OCI-LY1 (cell line): ENCODE results near the gene CCDC97.

Experiments used
- H2AFZ ChIP-seq: fragments of 200-600 bp; sonication (generic), shearing (Covaris generic); 2 replicates; pipeline ENCODE4 v1.6.0; 2014; ENCODE audit warnings: antibody characterized with exemption, mild to moderate bottlenecking, low read length
- H3F3A ChIP-seq: fragments of 200-600 bp; sonication (generic), shearing (Covaris generic); 2 replicates; pipeline ENCODE4 v1.6.0; 2014; ENCODE audit warnings: mild to moderate bottlenecking, antibody characterized with exemption, low read length, moderate library complexity; ENCODE audit not compliant: insufficient read depth
- H3K27ac ChIP-seq: fragments of 200-600 bp; sonication (generic); 2 replicates; pipeline ENCODE4 v1.5.1; 2014; ENCODE audit warnings: low read length, mixed run types, mild to moderate bottlenecking, low read depth; ENCODE audit not compliant: poor library complexity, severe bottlenecking
- H3K27me3 ChIP-seq: fragments of 200-600 bp; sonication (generic); 2 replicates; pipeline ENCODE4 v1.6.0; 2014; ENCODE audit warnings: antibody characterized with exemption, mild to moderate bottlenecking, low read length, moderate library complexity; ENCODE audit not compliant: insufficient read depth
- H3K36me3 ChIP-seq: fragments of 200-600 bp; sonication (generic); 2 replicates; pipeline ENCODE4 v1.6.1; 2014; ENCODE audit warnings: mild to moderate bottlenecking, antibody characterized with exemption, low read length, moderate library complexity, mixed read lengths; ENCODE audit not compliant: insufficient read depth
- H3K4me1 ChIP-seq: fragments of 200-600 bp; sonication (generic); 2 replicates; pipeline ENCODE4 v1.5.1; 2014; ENCODE audit warnings: mild to moderate bottlenecking, low read length, moderate library complexity; ENCODE audit not compliant: insufficient read depth, severe bottlenecking
- H3K4me2 ChIP-seq: fragments of 200-600 bp; sonication (generic), shearing (Covaris generic); 2 replicates; pipeline ENCODE4 v1.6.1; 2014; ENCODE audit warnings: low read length
- H3K4me3 ChIP-seq: fragments of 200-600 bp; sonication (generic); 2 replicates; pipeline ENCODE4 v1.5.1; 2014; ENCODE audit warnings: low read length, low read depth, mild to moderate bottlenecking, mixed read lengths; ENCODE audit not compliant: poor library complexity, severe bottlenecking
- H3K79me2 ChIP-seq: fragments of 200-600 bp; shearing (Covaris generic); 2 replicates; pipeline ENCODE4 v1.6.1; 2016; ENCODE audit warnings: mixed run types, low read length, mixed read lengths; ENCODE audit not compliant: insufficient read depth
- H3K9ac ChIP-seq: fragments of 200-600 bp; sonication (generic), shearing (Covaris generic); 2 replicates; pipeline ENCODE4 v1.6.1; 2014; ENCODE audit warnings: mild to moderate bottlenecking, low read length, mixed read lengths
- H3K9me2 ChIP-seq: fragments of 200-600 bp; sonication (generic), shearing (Covaris generic); 2 replicates; pipeline ENCODE4 v1.6.1; 2014; ENCODE audit warnings: low read depth, mild to moderate bottlenecking, low read length, mixed read lengths
- H3K9me3 ChIP-seq: fragments of 200-600 bp; shearing (Covaris generic); 2 replicates; pipeline ENCODE4 v1.6.1; 2014; ENCODE audit warnings: low read length, mixed read lengths
- H4K20me1 ChIP-seq: fragments of 200-600 bp; sonication (generic), shearing (Covaris generic); 2 replicates; pipeline ENCODE4 v1.6.0; 2016; ENCODE audit warnings: mild to moderate bottlenecking, low read length; ENCODE audit not compliant: insufficient read depth
- CTCF ChIP-seq: fragments of 200-600 bp; sonication (generic), shearing (Covaris generic); IDR thresholded peaks from 2 replicates; pipeline ENCODE4 v1.5.1; 2017; ENCODE audit warnings: mild to moderate bottlenecking, antibody characterized with exemption, low read length, moderate library complexity, mixed read lengths
- EZH2 ChIP-seq: fragments of 200-600 bp; sonication (generic), shearing (Covaris generic); IDR thresholded peaks from 2 replicates; pipeline ENCODE4 v1.8.0; 2017; ENCODE audit warnings: borderline replicate concordance, mixed run types, mild to moderate bottlenecking, antibody characterized with exemption, low read length, moderate library complexity, mixed read lengths

CCDC97 gene

GRCh38 chr19:41335467-41335866, 25.5 kb downstream of the CCDC97 start:
- TF ChIP-seq EZH2, result no peak
- TF ChIP-seq CTCF, result no peak

GRCh38 chr19:41339936-41340335, 30.0 kb downstream of the CCDC97 start:
- no peaks in the 10 kb centered on the region for H3K27me3 ChIP-seq
- no peak overlapping the region for H2AFZ ChIP-seq
- H3K27ac ChIP-seq, result no peak overlapping the region
- no peaks in the 10 kb centered on the region for H3K9me2 ChIP-seq
- H3K4me2 ChIP-seq, result no peak overlapping the region
- no peaks in the 10 kb centered on the region for H3K9me3 ChIP-seq
- no peaks in the 10 kb centered on the region for H3K79me2 ChIP-seq
- no peak overlapping the region for H3K9ac ChIP-seq
- TF ChIP-seq CTCF, result no peak
- no peak for TF ChIP-seq EZH2
- no peaks in the 10 kb centered on the region for H4K20me1 ChIP-seq
- peaks cover 62% of the 10 kb centered on the region for H3K36me3 ChIP-seq
- H3K4me1 ChIP-seq, result no peaks in the 10 kb centered on the region
- no peaks in the 10 kb centered on the region for H3F3A ChIP-seq
- no peak overlapping the region for H3K4me3 ChIP-seq

More at GRCh38 chr19:41335467-41335866, 25.5 kb downstream of the CCDC97 start:
- H3K9ac ChIP-seq, result no peak overlapping the region
- no peaks in the 10 kb centered on the region for H4K20me1 ChIP-seq
- no peak overlapping the region for H3K4me3 ChIP-seq
- no peaks in the 10 kb centered on the region for H3F3A ChIP-seq
- no peaks in the 10 kb centered on the region for H3K9me2 ChIP-seq
- H3K27me3 ChIP-seq, result no peaks in the 10 kb centered on the region
- H3K27ac ChIP-seq, result no peak overlapping the region
- no peak overlapping the region for H3K4me2 ChIP-seq
- peaks cover 50% of the 10 kb centered on the region for H3K36me3 ChIP-seq
- no peaks in the 10 kb centered on the region for H3K9me3 ChIP-seq
- no peaks in the 10 kb centered on the region for H3K4me1 ChIP-seq
- H2AFZ ChIP-seq, result no peak overlapping the region
- no peaks in the 10 kb centered on the region for H3K79me2 ChIP-seq

- Histone ChIP-seq H3F3A (no peaks in the 10 kb centered on the region), H2AFZ (no peak overlapping the region), H3K9ac (no peak overlapping the region), H3K4me3 (no peak overlapping the region), H3K27ac (no peak overlapping the region), H3K4me2 (no peak overlapping the region), H3K79me2 (no peaks in the 10 kb centered on the region), H3K9me2 (no peaks in the 10 kb centered on the region), H3K36me3 (peaks cover 63% of the 10 kb centered on the region), H3K9me3 (no peaks in the 10 kb centered on the region), H3K27me3 (no peaks in the 10 kb centered on the region), H3K4me1 (no peaks in the 10 kb centered on the region), H4K20me1 (no peaks in the 10 kb centered on the region)
- no peak for TF ChIP-seq CTCF
- TF ChIP-seq EZH2, result no peak
These were observed 31.9 kb downstream of the CCDC97 start for GRCh38 chr19:41341669-41342490.
